Measurements from ENCODE around the gene CERS6.

The CERS6 gene

DNA sequence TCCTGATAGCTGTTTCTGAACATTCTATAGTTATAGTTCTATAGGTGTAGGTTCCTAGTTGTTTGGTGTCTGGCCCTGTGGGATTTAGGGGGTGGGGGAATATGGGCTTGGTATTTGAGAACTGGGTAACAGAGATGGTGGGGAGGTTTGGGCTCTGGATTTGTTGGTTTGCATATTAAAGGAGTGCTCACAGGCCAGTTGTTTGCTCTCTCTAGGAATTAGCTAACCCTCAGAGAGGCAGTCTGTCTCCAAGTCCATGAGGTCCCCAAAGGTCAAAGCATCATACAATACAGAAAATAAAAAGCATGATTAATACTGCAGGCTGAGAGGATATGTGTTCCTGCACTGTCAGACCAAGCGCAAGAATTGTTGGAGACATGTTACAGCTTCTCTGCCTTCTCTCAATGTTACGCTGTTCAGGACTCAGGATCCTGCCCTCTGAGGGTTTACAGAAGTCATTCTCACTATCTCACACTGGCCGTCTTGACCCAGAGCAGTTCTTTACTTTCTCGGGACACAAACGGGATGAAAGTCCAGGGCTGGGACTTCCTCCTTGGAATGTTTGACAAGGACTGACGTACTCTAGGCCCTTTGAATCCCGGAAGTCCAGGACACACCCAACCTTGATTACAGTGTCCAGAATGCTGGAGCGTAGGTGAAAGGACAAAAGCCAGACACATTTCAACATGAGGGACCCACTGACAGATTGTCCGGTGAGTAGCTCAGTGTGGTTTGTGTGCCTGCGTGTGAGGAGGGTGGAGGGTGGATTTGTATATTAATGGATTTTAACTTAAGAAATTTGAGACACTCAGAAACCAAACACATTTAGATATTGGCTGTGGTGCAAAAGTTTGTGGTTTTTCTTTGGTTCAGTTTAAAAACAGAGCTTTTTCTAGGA lies 346.1 kb downstream of the CERS6 start, which contains the start of gene NOSTRIN:
NOSTRIN (plus strand) TSS at position 677 of the 898 bp plus-strand sequence; CDS start at position 687, 10 bp downstream.
- DNase-seq (ENCODE audit: low read depth, low spot score), result no peak
- TF ChIP-seq, protein P1, sequence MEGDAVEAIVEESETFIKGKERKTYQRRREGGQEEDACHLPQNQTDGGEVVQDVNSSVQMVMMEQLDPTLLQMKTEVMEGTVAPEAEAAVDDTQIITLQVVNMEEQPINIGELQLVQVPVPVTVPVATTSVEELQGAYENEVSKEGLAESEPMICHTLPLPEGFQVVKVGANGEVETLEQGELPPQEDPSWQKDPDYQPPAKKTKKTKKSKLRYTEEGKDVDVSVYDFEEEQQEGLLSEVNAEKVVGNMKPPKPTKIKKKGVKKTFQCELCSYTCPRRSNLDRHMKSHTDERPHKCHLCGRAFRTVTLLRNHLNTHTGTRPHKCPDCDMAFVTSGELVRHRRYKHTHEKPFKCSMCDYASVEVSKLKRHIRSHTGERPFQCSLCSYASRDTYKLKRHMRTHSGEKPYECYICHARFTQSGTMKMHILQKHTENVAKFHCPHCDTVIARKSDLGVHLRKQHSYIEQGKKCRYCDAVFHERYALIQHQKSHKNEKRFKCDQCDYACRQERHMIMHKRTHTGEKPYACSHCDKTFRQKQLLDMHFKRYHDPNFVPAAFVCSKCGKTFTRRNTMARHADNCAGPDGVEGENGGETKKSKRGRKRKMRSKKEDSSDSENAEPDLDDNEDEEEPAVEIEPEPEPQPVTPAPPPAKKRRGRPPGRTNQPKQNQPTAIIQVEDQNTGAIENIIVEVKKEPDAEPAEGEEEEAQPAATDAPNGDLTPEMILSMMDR (IDR thresholded peaks at IDR 0.05; ENCODE audit: insufficient read depth, low read length, missing control alignments), result no peak
- CTCF ChIA-PET, result interaction anchor here (1.0 kb wide), 1 partner anchor 21 kb away, joined by 3 read pairs; no protein-coding TSS in a partner anchor
- H3K4me3 ChIP-seq (ENCODE audit: low read depth, low read length), result no peak within 1 kb of the TSS
- POLR2A ChIA-PET, result no interaction called here

DNA sequence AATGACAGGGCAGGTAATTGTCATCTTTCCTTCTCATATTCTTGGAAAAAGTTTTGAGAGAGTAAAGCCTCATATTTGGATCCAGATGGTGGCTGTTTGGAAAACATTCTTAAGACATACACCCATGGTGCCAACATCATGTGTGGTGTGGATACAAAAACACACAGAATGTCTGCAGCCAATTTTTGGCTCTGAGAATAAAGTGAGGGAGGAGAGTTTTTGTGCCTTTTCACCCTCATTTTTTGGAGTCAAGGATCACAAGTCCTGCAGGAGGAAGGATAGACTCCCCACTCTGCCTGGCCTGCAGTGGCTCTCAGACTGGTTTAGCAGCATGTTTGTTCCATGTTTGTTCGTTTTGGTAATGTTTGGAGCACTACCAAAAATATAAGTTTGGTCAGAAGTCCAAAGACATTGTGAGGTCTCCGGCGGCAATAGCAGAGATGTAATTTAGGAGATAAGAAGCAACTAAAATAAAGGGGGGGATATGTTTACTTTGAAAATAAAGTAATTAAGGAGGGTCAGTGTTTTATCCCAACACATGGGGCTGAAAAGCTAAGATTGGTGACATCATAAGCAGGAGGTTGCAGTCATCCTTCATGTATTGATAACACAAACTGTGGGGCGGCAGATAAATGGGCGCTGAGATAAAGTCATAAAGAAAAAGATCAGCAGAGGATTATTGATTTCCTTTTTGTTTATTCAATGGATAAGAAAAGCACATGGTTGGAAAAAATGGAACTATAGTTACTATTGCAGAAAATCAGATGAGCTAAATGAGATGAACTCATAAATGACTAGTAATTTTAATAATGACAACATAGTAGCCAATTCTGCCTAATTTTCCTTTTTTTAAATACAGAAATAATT lies 347.0 kb downstream of the CERS6 start:
- no peak for DNase-seq (ENCODE audit: low read depth, low spot score)
- CTCF ChIA-PET, result no interaction called here
- POLR2A ChIA-PET, result no interaction called here
- H3K4me3 ChIP-seq (ENCODE audit: low read depth, low read length), result no peak overlapping the region
- TF ChIP-seq, protein P1 (IDR thresholded peaks at IDR 0.05; ENCODE audit: insufficient read depth, low read length, missing control alignments), result no peak

DNA sequence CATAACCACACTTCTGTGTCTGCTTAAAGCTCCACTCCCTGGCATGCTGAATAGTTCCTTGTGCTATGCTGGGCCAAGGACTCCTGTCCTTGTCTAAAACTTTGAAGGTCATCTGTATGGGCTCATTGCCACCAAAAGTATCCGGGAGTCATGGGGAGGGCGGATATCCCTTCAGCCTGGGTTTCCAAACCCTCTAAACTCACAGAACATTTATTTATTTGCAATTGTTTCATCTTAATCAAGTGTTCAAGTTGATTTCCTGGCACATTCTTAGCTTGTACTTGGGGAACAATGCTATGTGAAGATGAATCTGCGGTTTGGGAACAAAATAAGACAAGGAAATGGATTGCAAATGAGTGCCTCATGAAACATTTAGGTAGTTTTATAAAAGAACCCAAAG lies 348.1 kb downstream of the CERS6 start:
- CTCF ChIA-PET, result no interaction called here

DNA sequence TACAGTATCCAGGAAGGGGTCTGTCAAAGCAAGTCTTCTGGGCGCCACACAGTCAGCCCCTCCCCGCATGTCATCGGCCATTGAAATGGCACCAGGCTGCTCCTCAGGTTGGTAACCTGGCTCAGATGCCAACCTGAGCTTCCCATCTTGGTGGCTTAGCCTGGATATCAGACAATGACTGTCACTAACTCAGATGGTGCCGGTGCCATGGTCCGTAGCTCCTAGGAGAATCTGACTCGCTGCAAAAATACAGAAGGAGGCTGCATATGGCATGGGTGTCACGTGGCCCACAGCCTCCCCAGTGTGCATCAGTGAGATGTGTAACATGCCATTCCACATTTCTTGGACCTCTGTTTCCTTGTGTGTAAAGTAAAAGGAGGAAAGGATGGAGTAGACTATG lies 349.5 kb downstream of the CERS6 start:
- CTCF ChIA-PET, result no interaction called here
- TF ChIP-seq, protein P1 (IDR thresholded peaks at IDR 0.05; ENCODE audit: insufficient read depth, low read length, missing control alignments), result no peak
- POLR2A ChIA-PET, result no interaction called here
- no peak overlapping the region for H3K4me3 ChIP-seq (ENCODE audit: low read depth, low read length)
- DNase-seq (ENCODE audit: low read depth, low spot score), result no peak

More for the DNA sequence above, 348.1 kb downstream of the CERS6 start:
- POLR2A ChIA-PET, result no interaction called here
- no peak for DNase-seq (ENCODE audit: low read depth, low spot score)
- H3K4me3 ChIP-seq (ENCODE audit: low read depth, low read length), result no peak overlapping the region
- TF ChIP-seq, protein P1 (IDR thresholded peaks at IDR 0.05; ENCODE audit: insufficient read depth, low read length, missing control alignments), result no peak

DNA sequence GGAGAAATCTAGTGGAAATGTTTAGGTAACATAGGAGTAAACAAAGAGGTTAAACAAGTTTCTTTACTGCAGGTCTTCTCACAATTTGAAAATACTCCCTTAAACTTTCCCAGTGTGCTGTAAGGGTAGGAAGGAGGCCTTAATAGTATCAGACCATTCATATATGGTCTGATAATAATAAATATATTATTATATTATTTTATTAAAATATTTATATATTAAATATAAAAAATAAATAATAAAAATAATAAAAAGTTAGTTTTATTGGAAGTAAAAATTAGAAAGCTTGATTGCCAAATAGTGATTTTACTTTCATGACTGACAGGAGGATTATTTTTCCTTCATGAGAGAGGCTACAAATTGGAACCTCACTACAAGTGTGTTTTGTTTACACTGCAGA lies 353.5 kb downstream of the CERS6 start:
- ChIA-PET CTCF (no interaction called here), POLR2A (no interaction called here)
- TF ChIP-seq, protein P1 (IDR thresholded peaks at IDR 0.05; ENCODE audit: insufficient read depth, low read length, missing control alignments), result no peak
- no peak for DNase-seq (ENCODE audit: low read depth, low spot score)
- no peak overlapping the region for H3K4me3 ChIP-seq (ENCODE audit: low read depth, low read length)

DNA sequence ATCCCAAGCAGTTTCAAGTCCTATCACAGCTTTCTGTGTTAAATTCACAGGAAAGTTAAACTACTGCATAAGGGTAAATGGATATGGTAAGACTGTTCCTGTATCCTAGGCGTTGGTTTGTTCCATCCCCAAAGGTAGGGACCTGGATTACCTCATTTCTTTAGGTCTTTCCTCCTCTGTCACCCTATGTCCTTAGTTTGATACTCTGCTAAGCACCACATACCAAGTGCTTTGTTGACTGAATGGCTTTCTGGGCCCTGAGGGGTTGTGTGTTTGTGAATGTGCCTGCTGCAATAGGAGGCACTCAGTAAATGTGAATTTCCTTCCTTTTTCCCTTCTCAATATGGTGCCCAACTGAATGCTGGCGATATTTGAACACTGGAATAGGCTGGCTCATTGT lies 354.2 kb downstream of the CERS6 start:
- TF ChIP-seq, protein P1 (IDR thresholded peaks at IDR 0.05; ENCODE audit: insufficient read depth, low read length, missing control alignments), result no peak
- CTCF ChIA-PET, result no interaction called here
- H3K4me3 ChIP-seq (ENCODE audit: low read depth, low read length), result no peak overlapping the region
- POLR2A ChIA-PET, result no interaction called here
- DNase-seq (ENCODE audit: low read depth, low spot score), result no peak
